B cell (primary cell): ENCODE data around the gene ANK3. TPM values are rescaled to one million over a fixed set of nuclear protein-coding genes. Genes with fewer than 3 reads are reported as not detected.

ENCODE experiments used
- ATAC-seq: fragments of 200-7000 bp; cut with Tn5 transposase; one replicate; pipeline ENCODE4 v1.10.0; 2021; ENCODE audit warnings: low read depth, mild to moderate bottlenecking, moderate number of reproducible peaks, moderate library complexity
- CTCF ChIA-PET: fragments of 350-600 bp; sonication (Branson Sonifier 250); formaldehyde crosslinking; loops from one replicate; lab custom pipeline; 2021; ENCODE audit warnings: antibody characterized with exemption, inconsistent platforms; lab: Charles Lee
- POLR2A ChIA-PET: fragments of 350-600 bp; sonication (Branson Sonifier 250); formaldehyde crosslinking; loops from one replicate; lab custom pipeline; 2021; ENCODE audit warnings: antibody characterized with exemption; lab: Charles Lee
- DNase-seq: peaks from one replicate; pipeline ENCODE4 v3.0.0; 2013
- H2AFZ ChIP-seq: 2 replicates; pipeline ENCODE4 v1.6.1; 2012; ENCODE audit warnings: mild to moderate bottlenecking, low read depth, low read length; ENCODE audit not compliant: insufficient read depth, poor library complexity, severe bottlenecking
- H3K27ac ChIP-seq, 2 donors: 1 replicate in 1 of 2; 2 replicates in 1 of 2; pipeline ENCODE4 v1.5.1; 2012 to 2013; ENCODE audit warnings: low read length in 2 of 2, mild to moderate bottlenecking in 2 of 2, moderate library complexity in 1 of 2
- H3K27me3 ChIP-seq, 4 experiments: fragments of 200-600 bp in 1 of 4; sonication (generic) in 1 of 4; replicated peaks in 1 of 4; 1 replicate in 2 of 4; 2 replicates in 2 of 4; pipeline versions ENCODE4 v1.6.1 to v1.7.0; 2013 to 2016; ENCODE audit warnings: low read length in 3 of 4, mild to moderate bottlenecking in 2 of 4, mixed read lengths in 1 of 4, moderate library complexity in 1 of 4; ENCODE audit not compliant: insufficient read depth in 4 of 4, control insufficient read depth in 3 of 4; ENCODE audit errors: control extremely low read depth in 1 of 4
- H3K36me3 ChIP-seq, 2 experiments: replicated peaks in 1 of 2; 1 replicate in 1 of 2; 2 replicates in 1 of 2; pipeline versions ENCODE4 v1.6.1 to v1.7.1; 2013; ENCODE audit warnings: low read length in 1 of 2; ENCODE audit not compliant: insufficient read depth in 2 of 2, control insufficient read depth in 1 of 2; ENCODE audit errors: control extremely low read depth in 1 of 2, extremely low read depth in 1 of 2
- H3K4me1 ChIP-seq, 2 donors: fragments of 200-600 bp in 1 of 2; sonication (generic) in 1 of 2; 1 replicate in 1 of 2; 2 replicates in 1 of 2; pipeline versions ENCODE4 v1.5.1 to v1.6.1; 2013 to 2017; ENCODE audit warnings: low read length in 2 of 2; ENCODE audit not compliant: control insufficient read depth in 2 of 2, insufficient read depth in 2 of 2
- H3K4me2 ChIP-seq: replicated peaks from 2 replicates; pipeline ENCODE3; 2012; ENCODE audit warnings: mild to moderate bottlenecking, low read depth, low read length; ENCODE audit not compliant: poor library complexity, severe bottlenecking
- H3K4me3 ChIP-seq, 5 experiments: fragments of 200-600 bp in 1 of 5; sonication (generic) in 1 of 5; 1 replicate in 3 of 5; 2 replicates in 2 of 5; pipeline versions ENCODE4 v1.5.1 to v1.7.0; 2011 to 2016; ENCODE audit warnings: low read length in 4 of 5, mild to moderate bottlenecking in 4 of 5, low read depth in 2 of 5, control low read depth in 1 of 5, moderate library complexity in 1 of 5; ENCODE audit not compliant: insufficient read depth in 1 of 5; ENCODE audit errors: control extremely low read depth in 1 of 5, extremely low read depth in 1 of 5
- H3K79me2 ChIP-seq: fragments of 200-600 bp; sonication (generic); one replicate; pipeline ENCODE4 v1.6.0; 2016; ENCODE audit warnings: low read length; ENCODE audit not compliant: control insufficient read depth, insufficient read depth
- H3K9ac ChIP-seq: fragments of 200-600 bp; sonication (generic); 2 replicates; pipeline ENCODE4 v1.6.1; 2017; ENCODE audit warnings: mild to moderate bottlenecking, low read length, moderate library complexity
- H3K9me3 ChIP-seq, 3 donors: one replicate each; pipeline versions ENCODE4 v1.6.1 to v1.7.1; 2013; ENCODE audit warnings: low read length in 2 of 3; ENCODE audit not compliant: control insufficient read depth in 2 of 3, insufficient read depth in 1 of 3; ENCODE audit errors: control extremely low read depth in 1 of 3
- H4K20me1 ChIP-seq: 2 replicates; pipeline ENCODE4 v1.6.0; 2012; ENCODE audit warnings: mild to moderate bottlenecking, low read length; ENCODE audit not compliant: insufficient read depth, control insufficient read depth, poor library complexity, severe bottlenecking
- H3K27ac Mint-ChIP-seq: one replicate; pipeline ENCODE4 v1.8.0; 2021; ENCODE audit warnings: mixed read lengths
- H3K27me3 Mint-ChIP-seq: one replicate; pipeline ENCODE4 v1.8.0; 2021; ENCODE audit warnings: mixed read lengths
- H3K4me1 Mint-ChIP-seq: one replicate; pipeline ENCODE4 v1.8.0; 2021; ENCODE audit warnings: mixed read lengths
- H3K4me3 Mint-ChIP-seq: one replicate; pipeline ENCODE4 v1.8.0; 2021; ENCODE audit warnings: mixed read lengths
- H3K9me3 Mint-ChIP-seq: one replicate; pipeline ENCODE4 v1.8.0; 2022; ENCODE audit warnings: mixed read lengths; ENCODE audit not compliant: insufficient read depth
- CTCF ChIP-seq: fragments of 200-600 bp; IDR thresholded peaks from one replicate; pipeline ENCODE4 v1.8.0; 2022; ENCODE audit warnings: antibody characterized with exemption, mild to moderate bottlenecking
- EZH2 ChIP-seq: IDR thresholded peaks from 2 replicates; pipeline ENCODE4 v1.6.1; 2012; ENCODE audit warnings: borderline replicate concordance, low read depth, mild to moderate bottlenecking, moderate library complexity, low read length; ENCODE audit not compliant: insufficient read depth, poor library complexity, severe bottlenecking
- WGBS: methylation state at CpG from one replicate; pipeline ENCODE4 v1.1.5; 2013; ENCODE audit warnings: missing lambda C conversion rate; ENCODE audit not compliant: insufficient coverage; 5-methylcytosine and 5-hydroxymethylcytosine counted together
- intact Hi-C: fragments of 100-400 bp; cut with micrococcal nuclease; formaldehyde crosslinking; loops from one replicate; pipeline ENCODE4 v1.10.0; 2022
- polyA plus RNA-seq: library from polyadenylated mRNA; depleted of rRNA; stranded (reverse); fragments of >200 nt; gene quantifications from 2 replicates; pipeline ENCODE4 v1.2.3, GENCODE V29; 2012
- total RNA-seq, 2 donors: library from RNA; stranded (reverse); fragments of 120-200 nt in 1 of 2; gene quantifications; 1 replicate in 1 of 2; 2 replicates in 1 of 2; pipeline versions ENCODE4 v1.2.3 to v1.2.4, GENCODE V29; 2013 to 2022

The ANK3 gene
- total and polyA plus RNA-seq, 2 donors (not counting 1 experiment from before 2014, with no cell fraction given) = 4.9 to 21.6 TPM

DNA sequence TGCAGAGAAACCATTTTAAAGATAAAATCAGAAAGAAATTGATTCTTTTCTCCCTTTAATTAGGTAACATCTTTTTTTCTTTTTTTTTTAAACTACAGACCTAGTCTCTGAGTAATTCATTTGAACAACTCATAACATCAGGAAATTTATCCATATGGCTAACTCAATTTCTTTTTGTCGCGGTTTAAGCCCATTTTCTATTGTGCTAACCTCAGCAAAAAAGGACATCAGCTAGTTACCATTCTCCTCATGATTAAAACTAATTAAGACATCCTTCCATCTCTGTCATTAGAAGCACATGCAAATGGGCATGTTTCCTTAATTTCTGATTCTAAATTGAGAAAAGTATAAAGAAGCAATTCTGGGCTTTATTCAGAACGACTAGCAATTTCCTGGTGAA lies 57.8 kb downstream of the ANK3 start:
- CTCF ChIA-PET = no interaction called here
- H3K36me3 ChIP-seq = no peaks in the 10 kb centered on the region
- H3K27me3 Mint-ChIP-seq = no peaks in the 10 kb centered on the region
- H3K4me3 ChIP-seq = no peak overlapping the region
- no peaks in the 10 kb centered on the region for H3K9me3 Mint-ChIP-seq
- ATAC-seq (no peak), DNase-seq (no peak)
- H4K20me1 ChIP-seq = no peaks in the 10 kb centered on the region
- no peak overlapping the region for H2AFZ ChIP-seq
- H3K4me2 ChIP-seq = no peak overlapping the region
- TF ChIP-seq CTCF (no peak), EZH2 (no peak)
- POLR2A ChIA-PET = no interaction called here
- intact Hi-C loops = no loop called here
- H3K27me3 ChIP-seq = no peaks in the 10 kb centered on the region
- no peaks in the 10 kb centered on the region for H3K79me2 ChIP-seq
- no peaks in the 10 kb centered on the region for H3K4me1 ChIP-seq
- no peak overlapping the region for H3K9ac ChIP-seq
- no peak overlapping the region for H3K27ac Mint-ChIP-seq
- no peak overlapping the region for H3K4me3 Mint-ChIP-seq
- H3K4me1 Mint-ChIP-seq = peaks cover 5% of the 10 kb centered on the region
- no peak overlapping the region for H3K27ac ChIP-seq
- no peaks in the 10 kb centered on the region for H3K9me3 ChIP-seq
- WGBS = 100% methylated on average over 2 of the region's 3 CpGs

DNA sequence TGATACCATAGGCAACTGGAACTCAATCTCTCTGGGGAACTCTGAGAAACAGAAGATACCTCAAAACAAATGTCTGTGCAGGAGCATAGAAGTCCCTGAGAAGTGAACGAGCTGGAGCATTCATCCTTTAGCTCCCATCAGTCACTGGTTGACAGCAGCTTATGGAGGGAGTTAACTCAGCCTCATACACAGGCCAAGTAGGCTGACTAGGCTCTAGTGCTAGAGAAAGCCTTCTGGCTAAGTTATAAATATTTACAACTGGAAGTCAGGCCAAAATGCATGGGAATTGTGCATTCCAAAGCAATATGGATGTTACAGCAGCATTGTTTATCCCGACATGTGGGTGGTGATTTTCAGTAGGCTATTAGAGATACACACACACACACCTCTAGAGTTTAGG lies 66.5 kb downstream of the ANK3 start:
- TF ChIP-seq EZH2 = no peak
- TF ChIP-seq CTCF = no peak
- ChIA-PET POLR2A (no interaction called here), CTCF (no interaction called here)
- no CpG with 5 or more reads among the region's 2 CpGs for WGBS
- H3K9me3 ChIP-seq = no peaks in the 10 kb centered on the region
- no peak overlapping the region for H3K4me3 ChIP-seq
- H2AFZ ChIP-seq = no peak overlapping the region
- H3K4me2 ChIP-seq = no peak overlapping the region
- H4K20me1 ChIP-seq = no peaks in the 10 kb centered on the region
- Mint-ChIP-seq H3K9me3 (no peaks in the 10 kb centered on the region), H3K4me1 (no peaks in the 10 kb centered on the region), H3K27ac (no peak overlapping the region), H3K4me3 (no peak overlapping the region), H3K27me3 (no peaks in the 10 kb centered on the region)
- no peaks in the 10 kb centered on the region for H3K4me1 ChIP-seq
- ATAC-seq (no peak), DNase-seq (no peak)
- no peaks in the 10 kb centered on the region for H3K79me2 ChIP-seq
- H3K36me3 ChIP-seq = no peaks in the 10 kb centered on the region
- no peak overlapping the region for H3K9ac ChIP-seq
- no peaks in the 10 kb centered on the region for H3K27me3 ChIP-seq
- intact Hi-C loops = no loop called here
- H3K27ac ChIP-seq = no peak overlapping the region
